HepG2 (cell line): Measurements from ENCODE around the gene FMNL1. TPM values are rescaled to one million over a fixed set of nuclear protein-coding genes. Genes with fewer than 3 reads are reported as not detected.

ENCODE experiments used
- BHLHE40 ChIP-seq: IDR thresholded peaks from 2 replicates; pipeline ENCODE4 v1.6.1; 2011; ENCODE audit warnings: low read length, improper control_type of control experiment
- CBX1 ChIP-seq: IDR thresholded peaks from one replicate; pipeline ENCODE4 v1.6.1; 2016; ENCODE audit warnings: antibody characterized with exemption, low read depth
- ELF4 ChIP-seq: sonication (generic); formaldehyde crosslinking; IDR thresholded peaks from 2 replicates; pipeline ENCODE4 v1.5.0; 2020; ENCODE audit warnings: missing genetic modification reagents, mild to moderate bottlenecking, moderate library complexity, borderline replicate concordance
- GATAD2A ChIP-seq: IDR thresholded peaks from 2 replicates; pipeline ENCODE4 v1.6.1; 2016
- HMGA1 ChIP-seq: sonication (generic); formaldehyde crosslinking; conservative IDR thresholded peaks from 2 replicates; pipeline ENCODE4 v1.4.0; 2020; ENCODE audit warnings: missing genetic modification reagents
- MIER3 ChIP-seq: IDR thresholded peaks from 2 replicates; pipeline ENCODE4 v1.6.1; 2016; ENCODE audit warnings: missing compliant biosample characterization, borderline replicate concordance
- NFE2L2 ChIP-seq: fragments of 150-350 bp; IDR thresholded peaks from 2 replicates; pipeline ENCODE4 v1.6.1; 2014; ENCODE audit warnings: low read length
- NFIB ChIP-seq: sonication (generic); formaldehyde crosslinking; IDR thresholded peaks from 2 replicates; pipeline ENCODE4 v1.9.0; 2021; ENCODE audit warnings: missing genetic modification reagents, mild to moderate bottlenecking, borderline replicate concordance
- RELA ChIP-seq: sonication (generic); formaldehyde crosslinking; IDR thresholded peaks from 2 replicates; pipeline ENCODE4 v1.4.0; 2020; ENCODE audit warnings: missing genetic modification reagents
- TAF1 ChIP-seq: sonication (generic); formaldehyde crosslinking; IDR thresholded peaks from 2 replicates; pipeline ENCODE4 v1.4.0; 2020; ENCODE audit warnings: missing genetic modification reagents
- TOPORS ChIP-seq: sonication (generic); formaldehyde crosslinking; IDR thresholded peaks from 2 replicates; pipeline ENCODE4 v1.8.0; 2023; ENCODE audit warnings: mild to moderate bottlenecking, missing genetic modification reagents
- ZFP36L1 ChIP-seq: sonication (generic); formaldehyde crosslinking; IDR thresholded peaks from 2 replicates; pipeline ENCODE4 v1.8.0; 2022; ENCODE audit warnings: mild to moderate bottlenecking, missing genetic modification reagents, moderate library complexity
- ZNF124 ChIP-seq: sonication (generic); formaldehyde crosslinking; IDR thresholded peaks from 2 replicates; pipeline ENCODE4 v1.4.0; 2020; ENCODE audit warnings: missing genetic modification reagents
- ZNF614 ChIP-seq: IDR thresholded peaks from 2 replicates; pipeline ENCODE4 v1.6.1; 2018; ENCODE audit warnings: missing biosample characterization, missing genetic modification reagents, inconsistent platforms, borderline replicate concordance
- ZNF709 ChIP-seq: sonication (generic); formaldehyde crosslinking; IDR thresholded peaks from 2 replicates; pipeline ENCODE4 v1.5.0; 2020; ENCODE audit warnings: mild to moderate bottlenecking, missing genetic modification reagents
- ZNF713 ChIP-seq: sonication (generic); formaldehyde crosslinking; IDR thresholded peaks from 2 replicates; pipeline ENCODE4 v1.4.0; 2020; ENCODE audit warnings: mild to moderate bottlenecking, missing genetic modification reagents
- ZNF878 ChIP-seq: sonication (generic); formaldehyde crosslinking; IDR thresholded peaks from 2 replicates; pipeline ENCODE4 v1.8.1; 2023; ENCODE audit warnings: mild to moderate bottlenecking, missing genetic modification reagents, moderate library complexity
- ZSCAN12 ChIP-seq: sonication (generic); formaldehyde crosslinking; IDR thresholded peaks from 2 replicates; pipeline ENCODE4 v1.9.0; 2021; ENCODE audit warnings: mild to moderate bottlenecking, missing genetic modification reagents
- polyA plus RNA-seq, 8 experiments: library from polyadenylated mRNA; depleted of rRNA in 3 of 8; stranded (reverse) in 7 of 8; unstranded in 1 of 8; fragments of >200 nt; fragmentation: Illumina TruSeq in 4 of 8; extraction: Trizol in 4 of 8; gene quantifications; 2 replicates each; pipeline versions ENCODE4 v1.2.1 to v1.2.3, GENCODE V29; 2011 to 2016; ENCODE audit warnings: low read depth in 4 of 8, missing spikeins in 1 of 8, mixed read lengths in 1 of 8; ENCODE audit not compliant: insufficient read depth in 1 of 8
- total RNA-seq, 5 experiments: library from RNA; depleted of rRNA; stranded (reverse); fragments of >200 nt; fragmentation: Illumina TruSeq; extraction: Trizol; gene quantifications; 2 replicates each; pipeline ENCODE4 v1.2.3, GENCODE V29; 2016; ENCODE audit warnings: low read depth in 1 of 5
- TF ChIP-seq, protein P1 (sequence below): sonication (generic); formaldehyde crosslinking; IDR thresholded peaks from 2 replicates; pipeline ENCODE4 v1.5.0; 2020; ENCODE audit warnings: mild to moderate bottlenecking, low read depth, missing genetic modification reagents, borderline replicate concordance
- TF ChIP-seq, protein P2 (sequence below): sonication (generic); formaldehyde crosslinking; IDR thresholded peaks from 2 replicates; pipeline ENCODE4 v1.8.0; 2022; ENCODE audit warnings: missing genetic modification reagents, mild to moderate bottlenecking, moderate library complexity, borderline replicate concordance
- TF ChIP-seq, protein P3 (sequence below): IDR thresholded peaks from 2 replicates; pipeline ENCODE4 v1.6.1; 2016; ENCODE audit warnings: missing compliant biosample characterization, missing genetic modification reagents, borderline replicate concordance
- TF ChIP-seq, protein P4 (sequence below): sonication (generic); formaldehyde crosslinking; IDR thresholded peaks from 2 replicates; pipeline ENCODE4 v1.4.0; 2020; ENCODE audit warnings: missing genetic modification reagents, low read depth, mild to moderate bottlenecking, borderline replicate concordance
- TF ChIP-seq, protein P5 (sequence below): IDR thresholded peaks from 2 replicates; pipeline ENCODE4 v1.6.1; 2016; ENCODE audit warnings: low read depth, borderline replicate concordance
- TF ChIP-seq, protein P6 (sequence below): sonication (generic); formaldehyde crosslinking; IDR thresholded peaks from 2 replicates; pipeline ENCODE4 v1.4.0; 2020; ENCODE audit warnings: missing genetic modification reagents

FMNL1 gene
- total and polyA plus RNA-seq, 2 of the 13 experiments (the other 11 are each of a cell fraction or from before 2014, with no cell fraction given): 0.53 to 0.70 TPM

DNA sequence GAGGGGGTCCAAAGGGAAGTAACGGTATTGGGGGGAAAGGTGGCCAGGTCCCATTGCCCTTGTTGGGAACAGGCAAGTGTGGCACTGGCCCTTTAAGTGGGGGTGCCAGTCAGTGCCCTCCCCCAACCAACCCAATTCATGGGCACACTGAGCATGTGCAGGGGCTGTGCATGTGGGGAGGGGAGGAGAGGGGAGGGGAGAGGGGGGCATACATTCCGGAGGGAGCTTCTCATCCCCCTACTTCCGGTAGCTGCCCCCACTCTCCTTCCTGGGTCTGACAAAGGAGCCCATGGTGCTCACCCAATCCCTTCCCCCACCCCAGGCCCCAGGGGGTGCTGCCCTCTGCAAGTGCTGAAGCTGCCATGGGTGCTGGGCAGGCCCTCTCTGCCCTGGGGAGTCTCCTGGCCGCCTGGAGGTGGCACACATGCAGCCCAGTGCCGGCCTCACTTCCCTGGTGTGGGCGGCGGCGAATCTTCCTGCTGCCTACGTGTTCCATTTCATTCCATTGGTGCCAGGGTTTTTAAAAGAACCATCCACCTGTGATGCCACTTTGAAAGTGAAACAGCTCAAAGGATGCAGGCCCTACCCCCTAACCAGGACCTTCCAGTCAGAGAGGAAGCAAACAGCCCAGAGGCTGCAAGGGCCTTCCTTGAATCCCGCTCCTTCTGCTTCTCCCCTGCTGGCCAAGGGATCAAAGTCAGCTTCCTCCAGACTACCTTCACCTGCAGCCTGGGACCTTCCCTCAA, 49.0 kb upstream of the FMNL1 start (continued):
- peak; percentile 63; the same call in 1 of the 2 replicates for TF ChIP-seq RELA (CRISPR knock-in tag)
- TF ChIP-seq, protein P1, sequence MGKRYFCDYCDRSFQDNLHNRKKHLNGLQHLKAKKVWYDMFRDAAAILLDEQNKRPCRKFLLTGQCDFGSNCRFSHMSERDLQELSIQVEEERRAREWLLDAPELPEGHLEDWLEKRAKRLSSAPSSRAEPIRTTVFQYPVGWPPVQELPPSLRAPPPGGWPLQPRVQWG (CRISPR knock-in tag): no peak
- no peak for TF ChIP-seq BHLHE40
- no peak for TF ChIP-seq ZSCAN12
- TF ChIP-seq TAF1 (CRISPR knock-in tag): peak; percentile 88
- TF ChIP-seq, protein P2, sequence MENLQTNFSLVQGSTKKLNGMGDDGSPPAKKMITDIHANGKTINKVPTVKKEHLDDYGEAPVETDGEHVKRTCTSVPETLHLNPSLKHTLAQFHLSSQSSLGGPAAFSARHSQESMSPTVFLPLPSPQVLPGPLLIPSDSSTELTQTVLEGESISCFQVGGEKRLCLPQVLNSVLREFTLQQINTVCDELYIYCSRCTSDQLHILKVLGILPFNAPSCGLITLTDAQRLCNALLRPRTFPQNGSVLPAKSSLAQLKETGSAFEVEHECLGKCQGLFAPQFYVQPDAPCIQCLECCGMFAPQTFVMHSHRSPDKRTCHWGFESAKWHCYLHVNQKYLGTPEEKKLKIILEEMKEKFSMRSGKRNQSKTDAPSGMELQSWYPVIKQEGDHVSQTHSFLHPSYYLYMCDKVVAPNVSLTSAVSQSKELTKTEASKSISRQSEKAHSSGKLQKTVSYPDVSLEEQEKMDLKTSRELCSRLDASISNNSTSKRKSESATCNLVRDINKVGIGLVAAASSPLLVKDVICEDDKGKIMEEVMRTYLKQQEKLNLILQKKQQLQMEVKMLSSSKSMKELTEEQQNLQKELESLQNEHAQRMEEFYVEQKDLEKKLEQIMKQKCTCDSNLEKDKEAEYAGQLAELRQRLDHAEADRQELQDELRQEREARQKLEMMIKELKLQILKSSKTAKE (CRISPR knock-in tag): no peak
- no peak for TF ChIP-seq TOPORS (CRISPR knock-in tag)
- TF ChIP-seq, protein P3, sequence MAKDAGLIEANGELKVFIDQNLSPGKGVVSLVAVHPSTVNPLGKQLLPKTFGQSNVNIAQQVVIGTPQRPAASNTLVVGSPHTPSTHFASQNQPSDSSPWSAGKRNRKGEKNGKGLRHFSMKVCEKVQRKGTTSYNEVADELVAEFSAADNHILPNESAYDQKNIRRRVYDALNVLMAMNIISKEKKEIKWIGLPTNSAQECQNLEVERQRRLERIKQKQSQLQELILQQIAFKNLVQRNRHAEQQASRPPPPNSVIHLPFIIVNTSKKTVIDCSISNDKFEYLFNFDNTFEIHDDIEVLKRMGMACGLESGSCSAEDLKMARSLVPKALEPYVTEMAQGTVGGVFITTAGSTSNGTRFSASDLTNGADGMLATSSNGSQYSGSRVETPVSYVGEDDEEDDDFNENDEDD (CRISPR knock-in tag): peak; percentile 29; the same call in 1 of the 2 replicates
- no peak for TF ChIP-seq NFE2L2
- no peak for TF ChIP-seq ZNF713 (CRISPR knock-in tag)
- TF ChIP-seq ZNF614 (CRISPR knock-in tag): peak; percentile 80; the same call in 1 of the 2 replicates
- TF ChIP-seq, protein P4, sequence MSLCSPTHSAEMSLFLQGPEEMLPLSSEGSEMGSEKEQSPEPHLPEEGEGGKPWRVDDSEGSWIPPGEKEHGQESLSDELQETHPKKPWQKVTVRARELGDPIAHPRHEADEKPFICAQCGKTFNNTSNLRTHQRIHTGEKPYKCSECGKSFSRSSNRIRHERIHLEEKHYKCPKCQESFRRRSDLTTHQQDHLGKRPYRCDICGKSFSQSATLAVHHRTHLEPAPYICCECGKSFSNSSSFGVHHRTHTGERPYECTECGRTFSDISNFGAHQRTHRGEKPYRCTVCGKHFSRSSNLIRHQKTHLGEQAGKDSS (CRISPR knock-in tag): peak; percentile 97
- TF ChIP-seq, protein P5, sequence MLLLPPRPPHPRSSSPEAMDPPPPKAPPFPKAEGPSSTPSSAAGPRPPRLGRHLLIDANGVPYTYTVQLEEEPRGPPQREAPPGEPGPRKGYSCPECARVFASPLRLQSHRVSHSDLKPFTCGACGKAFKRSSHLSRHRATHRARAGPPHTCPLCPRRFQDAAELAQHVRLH (CRISPR knock-in tag): peak; percentile 97
- TF ChIP-seq, protein P6, sequence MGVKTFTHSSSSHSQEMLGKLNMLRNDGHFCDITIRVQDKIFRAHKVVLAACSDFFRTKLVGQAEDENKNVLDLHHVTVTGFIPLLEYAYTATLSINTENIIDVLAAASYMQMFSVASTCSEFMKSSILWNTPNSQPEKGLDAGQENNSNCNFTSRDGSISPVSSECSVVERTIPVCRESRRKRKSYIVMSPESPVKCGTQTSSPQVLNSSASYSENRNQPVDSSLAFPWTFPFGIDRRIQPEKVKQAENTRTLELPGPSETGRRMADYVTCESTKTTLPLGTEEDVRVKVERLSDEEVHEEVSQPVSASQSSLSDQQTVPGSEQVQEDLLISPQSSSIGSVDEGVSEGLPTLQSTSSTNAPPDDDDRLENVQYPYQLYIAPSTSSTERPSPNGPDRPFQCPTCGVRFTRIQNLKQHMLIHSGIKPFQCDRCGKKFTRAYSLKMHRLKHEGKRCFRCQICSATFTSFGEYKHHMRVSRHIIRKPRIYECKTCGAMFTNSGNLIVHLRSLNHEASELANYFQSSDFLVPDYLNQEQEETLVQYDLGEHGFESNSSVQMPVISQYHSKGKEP (CRISPR knock-in tag): no peak
- TF ChIP-seq HMGA1 (CRISPR knock-in tag): no peak
- no peak for TF ChIP-seq ZNF124
- TF ChIP-seq NFIB (CRISPR knock-in tag): no peak
- TF ChIP-seq MIER3: peak; percentile 62; the same call in 1 of the 2 replicates
- peak; percentile 82 for TF ChIP-seq GATAD2A (CRISPR knock-in tag)
- no peak for TF ChIP-seq ZFP36L1 (CRISPR knock-in tag)
- peak; percentile 22 for TF ChIP-seq ZNF878 (CRISPR knock-in tag)
- no peak for TF ChIP-seq ZNF709
- TF ChIP-seq CBX1: no peak
- no peak for TF ChIP-seq ELF4
